ENCODE data around the gene VEPH1. TPM values are rescaled to one million over a fixed set of nuclear protein-coding genes. Genes with fewer than 3 reads are reported as not detected.

VEPH1 gene
- total RNA-seq, 1 experiment from 2014 or later, result 35.1 TPM

DNA sequence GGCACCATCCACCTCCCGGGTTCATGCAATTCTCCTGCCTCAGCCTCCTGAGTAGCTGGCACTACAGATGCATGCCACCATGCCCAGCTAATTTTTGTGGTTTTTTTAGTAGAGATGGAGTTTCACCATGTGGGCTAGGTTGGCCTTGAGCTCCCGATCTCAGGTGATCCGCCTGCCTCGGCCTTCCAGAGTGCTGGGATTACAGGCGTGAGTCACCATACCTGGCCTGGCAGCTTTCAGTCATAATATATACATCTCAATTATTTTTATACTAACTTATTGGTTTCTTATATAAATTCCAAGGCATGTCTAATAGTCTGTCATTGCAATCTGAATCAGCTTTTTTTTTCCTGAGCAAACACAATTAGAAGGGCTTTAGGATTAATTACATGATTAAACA is 269.3 kb downstream of the VEPH1 start:
- intact Hi-C loops (cut with micrococcal nuclease; ENCODE audit: unreplicated experiment), result no loop called here
- Mint-ChIP-seq H3K36me3 (ENCODE audit: insufficient read depth, unreplicated experiment) (no peaks in the 10 kb centered on the region), H3K9me3 (ENCODE audit: low read depth, unreplicated experiment) (no peaks in the 10 kb centered on the region), H3K27ac (ENCODE audit: unreplicated experiment) (no peak overlapping the region), H3K4me3 (ENCODE audit: low read depth, unreplicated experiment) (no peak overlapping the region), H3K4me1 (ENCODE audit: low read depth, unreplicated experiment) (peaks cover under 1% of the 10 kb centered on the region), H3K27me3 (ENCODE audit: unreplicated experiment) (no peaks in the 10 kb centered on the region)
- TF ChIP-seq, protein P1, sequence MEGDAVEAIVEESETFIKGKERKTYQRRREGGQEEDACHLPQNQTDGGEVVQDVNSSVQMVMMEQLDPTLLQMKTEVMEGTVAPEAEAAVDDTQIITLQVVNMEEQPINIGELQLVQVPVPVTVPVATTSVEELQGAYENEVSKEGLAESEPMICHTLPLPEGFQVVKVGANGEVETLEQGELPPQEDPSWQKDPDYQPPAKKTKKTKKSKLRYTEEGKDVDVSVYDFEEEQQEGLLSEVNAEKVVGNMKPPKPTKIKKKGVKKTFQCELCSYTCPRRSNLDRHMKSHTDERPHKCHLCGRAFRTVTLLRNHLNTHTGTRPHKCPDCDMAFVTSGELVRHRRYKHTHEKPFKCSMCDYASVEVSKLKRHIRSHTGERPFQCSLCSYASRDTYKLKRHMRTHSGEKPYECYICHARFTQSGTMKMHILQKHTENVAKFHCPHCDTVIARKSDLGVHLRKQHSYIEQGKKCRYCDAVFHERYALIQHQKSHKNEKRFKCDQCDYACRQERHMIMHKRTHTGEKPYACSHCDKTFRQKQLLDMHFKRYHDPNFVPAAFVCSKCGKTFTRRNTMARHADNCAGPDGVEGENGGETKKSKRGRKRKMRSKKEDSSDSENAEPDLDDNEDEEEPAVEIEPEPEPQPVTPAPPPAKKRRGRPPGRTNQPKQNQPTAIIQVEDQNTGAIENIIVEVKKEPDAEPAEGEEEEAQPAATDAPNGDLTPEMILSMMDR (IDR thresholded peaks at IDR 0.05; ENCODE audit: unreplicated experiment), result no peak
- BruUV-seq (replicated peaks), result no TSS peak
- DNase-seq, result no peak
- CTCF ChIA-PET, result interaction anchor here (0.7 to 1.8 kb wide), 3 partner anchors 32 to 414 kb away, joined by 3 to 6 read pairs (median 4); no protein-coding TSS in a partner anchor

DNA sequence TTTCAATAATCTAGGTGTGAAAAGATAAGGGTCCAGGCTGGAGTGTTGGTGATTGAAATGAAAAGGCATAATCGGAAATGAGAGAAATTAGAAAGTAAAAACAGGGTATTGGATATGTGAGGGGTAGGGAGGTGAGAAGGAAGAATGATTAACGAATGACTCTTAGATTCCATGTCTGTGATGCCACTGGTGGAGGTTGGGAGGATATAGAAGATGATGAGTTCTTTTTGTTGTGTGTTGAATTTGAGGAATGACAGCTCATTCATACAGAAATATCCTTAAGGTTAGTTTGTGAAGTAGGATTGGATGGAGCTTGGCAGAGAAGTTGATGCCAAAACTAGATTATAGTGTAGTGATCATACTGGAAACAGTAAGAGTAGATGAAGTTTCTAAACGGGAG is 271.1 kb downstream of the VEPH1 start:
- no peak overlapping the region for H3K27ac Mint-ChIP-seq (ENCODE audit: unreplicated experiment)
- no peaks in the 10 kb centered on the region for H3K27me3 Mint-ChIP-seq (ENCODE audit: unreplicated experiment)
- DNase-seq, result no peak
- CTCF ChIA-PET, result no interaction called here
- H3K9me3 Mint-ChIP-seq (ENCODE audit: low read depth, unreplicated experiment), result peaks cover 4% of the 10 kb centered on the region
- H3K4me1 Mint-ChIP-seq (ENCODE audit: low read depth, unreplicated experiment), result no peaks in the 10 kb centered on the region
- no TSS peak for BruUV-seq (replicated peaks)
- H3K4me3 Mint-ChIP-seq (ENCODE audit: low read depth, unreplicated experiment), result no peak overlapping the region
- TF ChIP-seq, protein P1 (IDR thresholded peaks at IDR 0.05; ENCODE audit: unreplicated experiment), result no peak
- intact Hi-C loops (cut with micrococcal nuclease; ENCODE audit: unreplicated experiment), result no loop called here
- no peaks in the 10 kb centered on the region for H3K36me3 Mint-ChIP-seq (ENCODE audit: insufficient read depth, unreplicated experiment)

DNA sequence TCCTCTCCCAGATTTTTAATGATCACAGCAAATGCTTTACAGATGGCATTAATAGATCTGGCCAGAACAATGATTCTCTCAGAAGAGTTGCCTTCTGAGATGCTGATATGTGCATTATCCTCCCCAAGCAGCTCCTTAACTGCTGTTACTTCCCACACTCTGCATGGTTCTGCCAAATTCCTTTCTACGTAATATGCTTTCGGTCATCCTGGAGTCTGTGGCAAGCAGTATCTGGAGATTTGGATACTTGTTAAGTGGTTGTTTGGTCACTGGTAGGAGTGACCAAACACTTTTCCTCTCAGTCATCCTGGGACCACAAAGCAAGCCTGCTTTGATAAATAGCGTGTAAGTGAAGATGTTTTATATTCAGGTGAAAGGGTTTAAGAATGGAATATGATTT is 272.1 kb downstream of the VEPH1 start:
- TF ChIP-seq, protein P1 (IDR thresholded peaks at IDR 0.05; ENCODE audit: unreplicated experiment), result no peak
- H3K9me3 Mint-ChIP-seq (ENCODE audit: low read depth, unreplicated experiment), result peaks cover 4% of the 10 kb centered on the region
- BruUV-seq (replicated peaks), result no TSS peak
- intact Hi-C loops (cut with micrococcal nuclease; ENCODE audit: unreplicated experiment), result no loop called here
- no peak overlapping the region for H3K4me3 Mint-ChIP-seq (ENCODE audit: low read depth, unreplicated experiment)
- H3K27me3 Mint-ChIP-seq (ENCODE audit: unreplicated experiment), result no peaks in the 10 kb centered on the region
- CTCF ChIA-PET, result no interaction called here
- no peak for DNase-seq
- no peaks in the 10 kb centered on the region for H3K36me3 Mint-ChIP-seq (ENCODE audit: insufficient read depth, unreplicated experiment)
- no peak overlapping the region for H3K27ac Mint-ChIP-seq (ENCODE audit: unreplicated experiment)
- no peaks in the 10 kb centered on the region for H3K4me1 Mint-ChIP-seq (ENCODE audit: low read depth, unreplicated experiment)

DNA sequence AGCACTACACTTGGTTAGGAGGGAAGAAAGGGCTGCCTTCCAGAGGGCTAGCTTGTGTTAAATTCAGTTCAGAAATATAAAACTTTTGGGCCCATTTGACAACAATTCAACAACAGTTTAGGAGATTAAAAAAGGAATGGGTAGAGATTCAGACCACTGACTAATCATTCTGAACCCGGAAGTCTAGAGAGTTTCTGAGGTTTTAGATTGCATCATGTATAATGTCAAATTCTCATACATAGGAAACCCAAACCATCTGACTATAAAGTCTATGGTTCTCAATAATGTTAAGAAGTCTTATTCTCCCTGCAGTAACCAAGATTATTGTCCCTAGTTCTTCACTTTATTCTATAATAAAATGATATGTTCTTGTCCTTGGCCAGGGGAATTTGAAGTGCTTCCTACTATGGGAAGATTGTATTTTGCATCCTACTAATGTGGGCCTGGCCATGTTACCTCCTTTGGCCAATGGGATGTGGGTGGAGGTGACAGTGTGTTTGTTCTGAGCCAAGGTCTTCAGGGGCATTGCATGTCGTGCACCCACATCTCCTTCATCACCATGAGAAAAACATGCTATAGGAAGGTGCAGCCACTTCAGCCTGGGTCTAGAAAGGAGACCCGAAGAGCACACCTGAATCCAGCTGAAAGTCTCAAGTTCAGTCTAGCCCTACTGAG is 276.9 kb downstream of the VEPH1 start:
- H3K27ac Mint-ChIP-seq (ENCODE audit: unreplicated experiment), result peak overlapping the region; percentile 39
- H3K4me1 Mint-ChIP-seq (ENCODE audit: low read depth, unreplicated experiment), result no peaks in the 10 kb centered on the region
- H3K9me3 Mint-ChIP-seq (ENCODE audit: low read depth, unreplicated experiment), result peaks cover 4% of the 10 kb centered on the region
- DNase-seq, result no peak
- TF ChIP-seq, protein P1 (IDR thresholded peaks at IDR 0.05; ENCODE audit: unreplicated experiment), result no peak
- CTCF ChIA-PET, result no interaction called here
- H3K4me3 Mint-ChIP-seq (ENCODE audit: low read depth, unreplicated experiment), result no peak overlapping the region
- BruUV-seq (replicated peaks), result no TSS peak
- no peaks in the 10 kb centered on the region for H3K27me3 Mint-ChIP-seq (ENCODE audit: unreplicated experiment)
- H3K36me3 Mint-ChIP-seq (ENCODE audit: insufficient read depth, unreplicated experiment), result no peaks in the 10 kb centered on the region
- intact Hi-C loops (cut with micrococcal nuclease; ENCODE audit: unreplicated experiment), result loop anchor here (2.0 kb wide), 1 partner anchor 36 kb away; no protein-coding TSS in a partner anchor
